H9 (cell line): ENCODE measurements around the gene DENND6B. TPM values are rescaled to one million over a fixed set of nuclear protein-coding genes. Genes with fewer than 3 reads are reported as not detected.
"Not testable (repeated sequence)": the region's sequence is repeated elsewhere in the genome, so short reads cannot be mapped to it uniquely, and the experiment has no call there.

Source experiments
- DNase-seq: peaks from one replicate; pipeline ENCODE4 v3.0.0-alpha.2; 2017
- H2AFZ ChIP-seq: one replicate; pipeline ENCODE4 v1.6.1; 2013; ENCODE audit warnings: mild to moderate bottlenecking, low read length, control low read depth, moderate library complexity
- H2AK5ac ChIP-seq: 2 replicates; pipeline ENCODE4 v1.6.1; 2013; ENCODE audit warnings: low read length, control low read depth, mixed read lengths; ENCODE audit not compliant: insufficient read length
- H2BK120ac ChIP-seq: one replicate; pipeline ENCODE4 v1.6.1; 2013; ENCODE audit warnings: low read depth, mild to moderate bottlenecking, low read length, control low read depth, inconsistent platforms; ENCODE audit not compliant: poor library complexity, severe bottlenecking
- H2BK12ac ChIP-seq: 2 replicates; pipeline ENCODE4 v1.6.1; 2013; ENCODE audit warnings: low read length, control low read depth, mixed read lengths, low read depth; ENCODE audit not compliant: insufficient read length
- H2BK15ac ChIP-seq: 2 replicates; pipeline ENCODE4 v1.6.1; 2013; ENCODE audit warnings: low read depth, low read length, control low read depth
- H2BK20ac ChIP-seq: one replicate; pipeline ENCODE4 v1.6.1; 2013; ENCODE audit warnings: low read depth, mild to moderate bottlenecking, low read length, control low read depth, inconsistent platforms; ENCODE audit not compliant: poor library complexity, severe bottlenecking
- H2BK5ac ChIP-seq: 2 replicates; pipeline ENCODE4 v1.6.1; 2013; ENCODE audit warnings: low read length, control low read depth, mixed read lengths; ENCODE audit not compliant: insufficient read length
- H3K14ac ChIP-seq: 2 replicates; pipeline ENCODE4 v1.6.1; 2013; ENCODE audit warnings: low read length, control low read depth; ENCODE audit not compliant: insufficient read depth
- H3K18ac ChIP-seq: 2 replicates; pipeline ENCODE4 v1.6.1; 2013; ENCODE audit warnings: low read depth, mild to moderate bottlenecking, mixed read lengths, low read length, control low read depth; ENCODE audit not compliant: insufficient read length
- H3K23ac ChIP-seq: 2 replicates; pipeline ENCODE4 v1.6.1; 2013; ENCODE audit warnings: low read length, control low read depth, mixed read lengths, low read depth; ENCODE audit not compliant: insufficient read length
- H3K23me2 ChIP-seq: 2 replicates; pipeline ENCODE4 v1.6.1; 2013; ENCODE audit warnings: low read depth, mild to moderate bottlenecking, mixed read lengths, low read length, control low read depth; ENCODE audit not compliant: insufficient read length, poor library complexity, severe bottlenecking
- H3K27ac ChIP-seq: 2 replicates; pipeline ENCODE4 v1.5.1; 2013; ENCODE audit warnings: low read length, control low read depth, mixed read lengths, low read depth; ENCODE audit not compliant: insufficient read length
- H3K27me3 ChIP-seq: 2 replicates; pipeline ENCODE4 v1.6.1; 2013; ENCODE audit warnings: low read length, control low read depth, inconsistent platforms; ENCODE audit not compliant: insufficient read depth
- H3K4ac ChIP-seq: 2 replicates; pipeline ENCODE4 v1.6.1; 2013; ENCODE audit warnings: low read depth, mild to moderate bottlenecking, control low read depth, inconsistent platforms, low read length, moderate library complexity
- H3K4me1 ChIP-seq: 2 replicates; pipeline ENCODE4 v1.6.1; 2013; ENCODE audit warnings: low read length, control low read depth, inconsistent platforms; ENCODE audit not compliant: insufficient read depth
- H3K4me2 ChIP-seq: 2 replicates; pipeline ENCODE4 v1.6.1; 2013; ENCODE audit warnings: low read length, control low read depth, mixed read lengths; ENCODE audit not compliant: insufficient read length, insufficient read depth
- H3K56ac ChIP-seq: 2 replicates; pipeline ENCODE4 v1.6.1; 2013; ENCODE audit warnings: low read depth, mild to moderate bottlenecking, mixed read lengths, low read length, control low read depth; ENCODE audit not compliant: insufficient read length
- H3K79me1 ChIP-seq: 2 replicates; pipeline ENCODE4 v1.6.1; 2013; ENCODE audit warnings: low read depth, mild to moderate bottlenecking, moderate library complexity, low read length, control low read depth, inconsistent platforms; ENCODE audit not compliant: insufficient read depth, poor library complexity, severe bottlenecking
- H3K79me2 ChIP-seq: 2 replicates; pipeline ENCODE4 v1.6.1; 2013; ENCODE audit warnings: low read length, control low read depth, inconsistent platforms; ENCODE audit not compliant: insufficient read depth
- H3K9ac ChIP-seq: 2 replicates; pipeline ENCODE4 v1.6.1; 2013; ENCODE audit warnings: low read length, control low read depth, mixed read lengths; ENCODE audit not compliant: insufficient read length; ENCODE audit errors: extremely low read depth
- H3K9me3 ChIP-seq: one replicate; pipeline ENCODE4 v1.6.1; 2013; ENCODE audit warnings: low read depth, low read length, inconsistent platforms; ENCODE audit not compliant: control insufficient read depth
- H3T11ph ChIP-seq: one replicate; pipeline ENCODE4 v1.6.1; 2013; ENCODE audit warnings: mild to moderate bottlenecking, low read length, control low read depth, inconsistent platforms
- H4K20me1 ChIP-seq: one replicate; pipeline ENCODE4 v1.6.1; 2013; ENCODE audit not compliant: control insufficient read depth, insufficient read length, insufficient read depth
- H4K5ac ChIP-seq: 2 replicates; pipeline ENCODE4 v1.6.1; 2013; ENCODE audit warnings: low read depth, mild to moderate bottlenecking, mixed read lengths, low read length, control low read depth; ENCODE audit not compliant: insufficient read length
- H4K8ac ChIP-seq: replicated peaks from 2 replicates; pipeline ENCODE4 v1.6.1; 2013; ENCODE audit warnings: low read length, control low read depth, mixed read lengths, low read depth; ENCODE audit not compliant: insufficient read length
- H4K91ac ChIP-seq: 2 replicates; pipeline ENCODE4 v1.6.1; 2013; ENCODE audit warnings: low read depth, mild to moderate bottlenecking, moderate library complexity, mixed read lengths, low read length, control low read depth; ENCODE audit not compliant: insufficient read length
- H3K27ac Mint-ChIP-seq, 3 experiments: 2 replicates in 2 of 3; 3 replicates in 1 of 3; pipeline ENCODE4 v1.8.0; 2020 to 2021; ENCODE audit warnings: mixed read lengths in 3 of 3, mild to moderate bottlenecking in 1 of 3, moderate library complexity in 1 of 3
- H3K27me3 Mint-ChIP-seq: 2 replicates; pipeline ENCODE4 v1.8.0; 2021; ENCODE audit warnings: low read depth, mild to moderate bottlenecking, moderate library complexity, mixed read lengths
- H3K36me3 Mint-ChIP-seq, 3 experiments: 2 replicates in 2 of 3; 3 replicates in 1 of 3; pipeline ENCODE4 v1.8.0; 2020 to 2021; ENCODE audit warnings: low read depth in 3 of 3, mixed read lengths in 3 of 3; ENCODE audit not compliant: insufficient read depth in 1 of 3
- H3K4me1 Mint-ChIP-seq, 2 experiments: 2 replicates each; pipeline ENCODE4 v1.8.0; 2020; ENCODE audit warnings: mixed read lengths in 2 of 2
- H3K4me3 Mint-ChIP-seq, 2 experiments: 2 replicates in 1 of 2; 3 replicates in 1 of 2; pipeline ENCODE4 v1.8.0; 2020 to 2021; ENCODE audit warnings: mild to moderate bottlenecking in 2 of 2, mixed read lengths in 2 of 2, moderate library complexity in 1 of 2
- H3K9me3 Mint-ChIP-seq, 2 experiments: 2 replicates in 1 of 2; 3 replicates in 1 of 2; pipeline ENCODE4 v1.8.0; 2020; ENCODE audit warnings: mild to moderate bottlenecking in 2 of 2, mixed read lengths in 2 of 2, moderate library complexity in 1 of 2
- WGBS: extraction: QIAGEN DNeasy Blood & Tissue Kit; methylation state at CpG from one replicate; pipeline ENCODE4 v1.1.7; 2013; ENCODE audit warnings: missing lambda C conversion rate, low lambda C conversion rate, mixed read lengths; ENCODE audit not compliant: insufficient read length; ENCODE audit errors: extremely low coverage; 5-methylcytosine and 5-hydroxymethylcytosine counted together
- total RNA-seq: library from RNA; stranded (reverse); gene quantifications from 2 replicates; pipeline ENCODE4 v1.2.1, GENCODE V29; 2021
- TF ChIP-seq, protein P1 (sequence below): fragments of 200-600 bp; sonication (generic); conservative IDR thresholded peaks from 3 replicates; pipeline ENCODE4 v1.8.0; 2021; ENCODE audit warnings: antibody characterized with exemption, mild to moderate bottlenecking

DENND6B gene
- total RNA-seq, 1 experiment from 2014 or later: 1.5 TPM

DNA sequence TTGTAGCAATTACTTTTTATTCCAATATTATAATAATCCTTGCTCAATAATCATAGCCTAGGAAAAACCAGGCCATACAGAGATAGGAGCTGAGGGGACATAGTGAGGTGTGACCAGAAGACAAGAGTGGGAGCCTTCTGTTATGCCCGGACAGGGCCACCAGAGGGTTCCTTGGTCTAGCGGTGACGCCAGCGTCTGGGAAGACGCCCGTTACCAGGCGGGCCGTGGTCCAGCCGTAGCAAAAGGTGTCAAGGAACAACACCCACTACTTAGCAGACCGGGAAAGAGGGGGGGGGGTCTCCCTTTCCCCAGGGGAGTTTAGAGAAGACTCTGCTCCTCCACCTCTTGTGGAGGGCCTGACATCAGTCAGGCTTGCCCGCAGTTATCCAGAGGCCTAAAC lies 53.5 kb downstream of the DENND6B start:
- H4K91ac ChIP-seq, H2BK120ac ChIP-seq, H3K9me3 ChIP-seq, H3K9ac ChIP-seq, H3K23ac ChIP-seq, H3K56ac ChIP-seq, H3T11ph ChIP-seq, H3K27ac Mint-ChIP-seq, H3K23me2 ChIP-seq, H3K79me2 ChIP-seq, H3K4ac ChIP-seq, H2BK12ac ChIP-seq, H3K4me3 Mint-ChIP-seq, H3K27ac ChIP-seq, H2AK5ac ChIP-seq, H3K4me1 ChIP-seq, H4K20me1 ChIP-seq, H4K8ac ChIP-seq, H3K79me1 ChIP-seq, H2BK15ac ChIP-seq, H3K14ac ChIP-seq, H4K5ac ChIP-seq, DNase-seq, H3K4me2 ChIP-seq, H2BK5ac ChIP-seq, H3K18ac ChIP-seq, H2AFZ ChIP-seq, H2BK20ac ChIP-seq: not testable (repeated sequence)
- Mint-ChIP-seq H3K9me3 (peaks cover 8 to 13% of the 10 kb centered on the region in 2 experiments), H3K27me3 (peaks cover 33% of the 10 kb centered on the region), H3K36me3 (peaks cover 25 to 42% (median 34%) of the 10 kb centered on the region in 3 experiments), H3K4me1 (peaks cover 2 to 12% of the 10 kb centered on the region in 2 experiments; a peak in 3 of 4 replicates)
- peaks cover 11% of the 10 kb centered on the region; the same call in 1 of the 2 replicates for H3K27me3 ChIP-seq
- TF ChIP-seq, protein P1, sequence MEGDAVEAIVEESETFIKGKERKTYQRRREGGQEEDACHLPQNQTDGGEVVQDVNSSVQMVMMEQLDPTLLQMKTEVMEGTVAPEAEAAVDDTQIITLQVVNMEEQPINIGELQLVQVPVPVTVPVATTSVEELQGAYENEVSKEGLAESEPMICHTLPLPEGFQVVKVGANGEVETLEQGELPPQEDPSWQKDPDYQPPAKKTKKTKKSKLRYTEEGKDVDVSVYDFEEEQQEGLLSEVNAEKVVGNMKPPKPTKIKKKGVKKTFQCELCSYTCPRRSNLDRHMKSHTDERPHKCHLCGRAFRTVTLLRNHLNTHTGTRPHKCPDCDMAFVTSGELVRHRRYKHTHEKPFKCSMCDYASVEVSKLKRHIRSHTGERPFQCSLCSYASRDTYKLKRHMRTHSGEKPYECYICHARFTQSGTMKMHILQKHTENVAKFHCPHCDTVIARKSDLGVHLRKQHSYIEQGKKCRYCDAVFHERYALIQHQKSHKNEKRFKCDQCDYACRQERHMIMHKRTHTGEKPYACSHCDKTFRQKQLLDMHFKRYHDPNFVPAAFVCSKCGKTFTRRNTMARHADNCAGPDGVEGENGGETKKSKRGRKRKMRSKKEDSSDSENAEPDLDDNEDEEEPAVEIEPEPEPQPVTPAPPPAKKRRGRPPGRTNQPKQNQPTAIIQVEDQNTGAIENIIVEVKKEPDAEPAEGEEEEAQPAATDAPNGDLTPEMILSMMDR: peak; percentile 28; the same call in 1 of the 3 replicates
- no CpG with 5 or more reads among the region's 11 CpGs for WGBS
